Thyroid gland (tissue), 4 donors: ENCODE data around the gene SVEP1.

Experiments
- POLR2A ChIP-seq, 2 donors: fragments of 450-650 bp; IDR thresholded peaks; one replicate each; pipeline ENCODE4 v1.6.1; 2017; ENCODE audit warnings: antibody characterized with exemption in 2 of 2, mild to moderate bottlenecking in 2 of 2, moderate library complexity in 1 of 2
- TF ChIP-seq, protein P1 (sequence below), 6 experiments: fragments of 200-600 bp in 3 of 6; fragments of 450-650 bp in 3 of 6; sonication (generic) in 3 of 6; IDR thresholded peaks; one replicate each; pipeline ENCODE4 v1.5.1; 2016 to 2019; ENCODE audit warnings: antibody characterized with exemption in 6 of 6, mild to moderate bottlenecking in 2 of 6, inconsistent platforms in 1 of 6, moderate library complexity in 1 of 6

- TF ChIP-seq, protein P1, sequence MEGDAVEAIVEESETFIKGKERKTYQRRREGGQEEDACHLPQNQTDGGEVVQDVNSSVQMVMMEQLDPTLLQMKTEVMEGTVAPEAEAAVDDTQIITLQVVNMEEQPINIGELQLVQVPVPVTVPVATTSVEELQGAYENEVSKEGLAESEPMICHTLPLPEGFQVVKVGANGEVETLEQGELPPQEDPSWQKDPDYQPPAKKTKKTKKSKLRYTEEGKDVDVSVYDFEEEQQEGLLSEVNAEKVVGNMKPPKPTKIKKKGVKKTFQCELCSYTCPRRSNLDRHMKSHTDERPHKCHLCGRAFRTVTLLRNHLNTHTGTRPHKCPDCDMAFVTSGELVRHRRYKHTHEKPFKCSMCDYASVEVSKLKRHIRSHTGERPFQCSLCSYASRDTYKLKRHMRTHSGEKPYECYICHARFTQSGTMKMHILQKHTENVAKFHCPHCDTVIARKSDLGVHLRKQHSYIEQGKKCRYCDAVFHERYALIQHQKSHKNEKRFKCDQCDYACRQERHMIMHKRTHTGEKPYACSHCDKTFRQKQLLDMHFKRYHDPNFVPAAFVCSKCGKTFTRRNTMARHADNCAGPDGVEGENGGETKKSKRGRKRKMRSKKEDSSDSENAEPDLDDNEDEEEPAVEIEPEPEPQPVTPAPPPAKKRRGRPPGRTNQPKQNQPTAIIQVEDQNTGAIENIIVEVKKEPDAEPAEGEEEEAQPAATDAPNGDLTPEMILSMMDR (IDR thresholded peaks at IDR 0.05), result no peak
- TF ChIP-seq POLR2A (IDR thresholded peaks at IDR 0.05), result no peak
These were observed 26.7 kb upstream of the SVEP1 start for GRCh38 chr9:110606179-110606790.
